HPDE6-E6E7 (cell line): ENCODE measurements around the gene ZNF487.
A peak's percentile ranks its signal among the peaks of the same experiment; 100 is the strongest.
"Not testable (repeated sequence)": the region's sequence is repeated elsewhere in the genome, so short reads cannot be mapped to it uniquely, and the experiment has no call there.

Experiments
- DNase-seq: peaks from one replicate; pipeline ENCODE4 v3.0.0; 2011; ENCODE audit warnings: missing footprints; ENCODE audit errors: extremely low spot score

Gene ZNF487

DNA sequence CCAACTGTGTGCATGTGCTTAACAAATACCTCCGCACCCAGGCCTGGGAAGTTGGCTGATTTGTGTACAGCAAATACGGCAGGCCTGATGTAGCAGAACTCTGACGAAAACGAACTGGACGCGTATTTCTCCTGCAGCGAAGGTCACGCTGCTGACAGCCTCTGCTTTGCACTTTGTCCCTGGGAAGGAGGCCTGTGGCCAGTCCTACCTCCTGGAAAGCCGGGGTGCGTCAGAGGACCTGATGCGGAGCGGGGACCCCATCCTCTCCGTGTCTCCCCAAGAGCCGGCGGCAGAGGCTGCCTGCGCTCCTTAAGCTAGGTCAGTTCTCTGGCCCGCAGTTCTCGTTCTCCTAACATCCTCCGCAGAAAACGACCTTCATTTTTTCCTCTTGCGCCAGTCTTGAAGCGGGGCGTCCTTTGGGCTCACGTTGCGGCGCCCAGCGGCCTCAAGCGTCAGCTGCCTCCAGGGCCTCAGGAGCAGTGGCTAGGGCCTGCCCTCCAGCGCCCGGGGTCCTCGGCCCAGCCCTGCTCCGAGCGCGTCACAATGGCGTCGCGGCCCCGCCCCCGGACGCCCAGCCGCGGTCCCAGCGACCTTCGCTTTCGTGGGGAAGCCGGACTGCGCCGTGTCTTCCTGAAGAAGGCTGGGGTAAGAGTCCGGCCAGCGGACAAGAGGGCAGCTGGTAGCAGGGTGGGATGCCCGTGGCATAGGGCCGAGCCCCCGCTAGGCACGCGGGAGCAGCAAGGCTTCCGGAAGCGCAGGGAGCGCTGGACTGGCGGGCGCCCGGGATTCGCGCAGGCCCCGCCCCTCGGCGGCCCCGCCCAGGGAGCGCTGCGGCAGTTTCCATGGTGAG is at the start of gene ZNF487:
Gene ZNF487, plus strand, starts transcription at position 821 of the 850 bp plus-strand sequence. CDS start 38,703 bp downstream, outside the sequence.
- peak; percentile 85 for DNase-seq

- no peak for DNase-seq
These were observed 49.3 kb upstream of the ZNF487 start for GRCh38 chr10:43387678-43388032.

- DNase-seq = no peak
These were observed 47.0 kb upstream of the ZNF487 start for GRCh38 chr10:43389867-43390266.

DNA sequence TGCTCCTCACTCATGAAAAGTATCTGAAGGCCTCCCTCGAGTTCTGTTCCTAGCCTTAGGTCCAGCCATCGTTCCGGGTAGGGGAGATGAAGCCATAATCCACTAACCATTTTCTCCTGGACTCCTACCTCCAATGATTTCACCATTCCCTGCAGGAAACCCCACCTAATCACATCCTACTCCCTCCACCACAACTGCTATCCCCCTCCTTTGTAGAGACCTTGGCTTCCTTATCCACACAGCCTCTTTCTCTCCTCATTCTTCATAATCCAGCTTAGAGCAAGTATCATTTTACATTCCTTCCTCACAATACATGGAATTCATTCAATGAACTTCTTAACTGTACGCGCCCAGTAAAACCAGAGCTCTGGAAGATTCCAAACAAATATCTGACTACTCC is 46.6 kb upstream of the ZNF487 start:
- DNase-seq = no peak

DNA sequence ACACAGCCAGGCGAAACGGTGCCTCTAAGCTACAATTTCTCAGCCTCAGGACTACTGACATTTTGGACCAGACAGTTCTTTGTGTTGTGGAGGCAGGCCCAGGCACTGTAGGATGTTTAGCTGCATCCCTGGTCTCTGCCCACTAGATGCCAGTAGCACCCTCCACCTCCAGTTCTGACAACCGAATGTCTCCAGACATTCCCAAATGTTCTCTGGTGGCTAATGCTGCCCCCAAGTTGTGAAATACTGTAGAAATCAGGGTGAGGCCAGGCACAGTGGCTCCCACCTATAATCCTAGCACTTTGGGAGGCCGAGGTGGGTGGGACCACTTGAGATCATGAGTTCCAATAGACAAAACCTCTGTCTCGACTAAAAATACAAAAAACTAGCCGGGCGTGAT is 46.2 kb upstream of the ZNF487 start:
- no peak for DNase-seq

GRCh38 chr10:43391496-43391895 is 45.4 kb upstream of the ZNF487 start:
- no peak for DNase-seq

- DNase-seq = no peak
These were observed 44.2 kb upstream of the ZNF487 start for GRCh38 chr10:43392748-43393147.

DNA sequence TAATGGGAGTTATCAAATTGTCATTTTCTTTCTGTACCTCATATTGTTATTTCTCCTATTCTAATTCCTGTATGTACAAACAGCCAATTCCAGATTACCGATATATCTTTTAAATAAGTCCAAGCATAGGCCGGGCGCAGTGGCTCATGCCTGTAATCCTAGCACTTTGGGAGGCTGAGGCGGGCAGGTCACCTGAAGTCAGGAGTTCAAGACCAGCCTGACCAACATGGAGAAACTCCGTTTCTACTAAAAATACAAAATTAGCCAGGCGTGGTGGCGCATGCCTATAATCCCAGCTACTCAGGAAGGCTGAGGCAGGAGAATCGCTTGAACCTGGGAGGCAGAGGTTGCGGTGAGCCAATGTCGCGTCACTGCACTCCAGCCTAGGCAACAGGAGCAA is 43.7 kb upstream of the ZNF487 start:
- not testable (repeated sequence) for DNase-seq

GRCh38 chr10:43393606-43394360 is 43.1 kb upstream of the ZNF487 start:
- DNase-seq = no peak

DNA sequence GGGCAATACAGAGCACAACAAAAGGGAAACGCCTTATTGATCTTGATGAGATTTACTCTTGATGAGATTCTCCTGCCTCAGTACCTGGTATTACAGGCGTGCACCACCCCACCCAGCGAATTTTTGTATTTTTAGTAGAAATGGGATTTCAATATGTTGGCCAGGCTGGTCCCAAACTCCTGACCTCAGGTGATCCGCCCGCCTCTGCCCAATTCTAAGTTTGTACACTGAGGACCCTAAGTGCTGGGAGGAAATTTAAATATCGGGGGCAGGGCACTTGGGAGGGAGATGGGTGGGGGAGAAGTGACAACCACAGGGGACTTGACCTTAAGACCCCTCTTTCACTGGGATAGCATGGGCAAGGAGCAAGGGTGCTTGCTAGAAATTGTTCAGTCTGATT is 42.0 kb upstream of the ZNF487 start:
- no peak for DNase-seq

GRCh38 chr10:43395571-43396060 is 41.3 kb upstream of the ZNF487 start:
- DNase-seq = no peak

GRCh38 chr10:43396061-43396927 is 40.6 kb upstream of the ZNF487 start:
- no peak for DNase-seq

DNA sequence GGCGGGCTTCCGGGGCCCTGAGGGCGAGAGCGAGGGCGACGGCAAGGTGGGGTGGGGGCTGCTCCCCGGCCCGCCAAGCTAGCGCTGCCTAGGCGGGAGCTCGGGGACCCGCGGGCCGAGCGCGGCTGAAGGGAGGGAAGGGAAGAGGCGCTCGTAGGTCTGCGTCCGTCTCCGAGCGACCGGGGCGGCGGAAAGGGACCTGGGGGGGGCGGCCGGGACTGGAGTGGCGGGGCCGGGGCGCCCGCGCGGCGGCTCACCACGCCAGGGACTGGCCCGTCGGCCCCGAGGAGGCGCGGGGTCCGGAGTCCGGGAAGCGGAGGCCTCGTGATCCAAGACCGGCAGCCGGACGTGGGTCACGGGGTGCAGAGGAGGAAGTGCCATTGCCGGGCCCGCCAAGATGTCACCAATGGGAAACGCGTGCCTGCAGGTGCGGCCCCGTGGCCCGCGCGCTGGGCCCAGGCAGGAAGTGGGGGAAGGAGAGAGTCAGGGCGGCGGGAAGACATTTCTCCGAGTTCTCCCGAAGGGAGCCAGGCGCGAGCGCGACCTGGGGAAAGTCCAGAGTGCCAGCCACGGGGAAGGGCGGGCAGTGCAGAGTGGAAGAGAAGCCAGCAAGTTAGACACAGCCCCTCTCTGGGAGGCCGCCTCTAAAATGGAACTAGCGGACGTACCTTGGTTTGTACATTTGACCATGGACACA is 39.8 kb upstream of the ZNF487 start:
- peak; percentile 77 for DNase-seq

- DNase-seq = no peak
These were observed 38.0 kb upstream of the ZNF487 start for GRCh38 chr10:43398939-43399319.

DNA sequence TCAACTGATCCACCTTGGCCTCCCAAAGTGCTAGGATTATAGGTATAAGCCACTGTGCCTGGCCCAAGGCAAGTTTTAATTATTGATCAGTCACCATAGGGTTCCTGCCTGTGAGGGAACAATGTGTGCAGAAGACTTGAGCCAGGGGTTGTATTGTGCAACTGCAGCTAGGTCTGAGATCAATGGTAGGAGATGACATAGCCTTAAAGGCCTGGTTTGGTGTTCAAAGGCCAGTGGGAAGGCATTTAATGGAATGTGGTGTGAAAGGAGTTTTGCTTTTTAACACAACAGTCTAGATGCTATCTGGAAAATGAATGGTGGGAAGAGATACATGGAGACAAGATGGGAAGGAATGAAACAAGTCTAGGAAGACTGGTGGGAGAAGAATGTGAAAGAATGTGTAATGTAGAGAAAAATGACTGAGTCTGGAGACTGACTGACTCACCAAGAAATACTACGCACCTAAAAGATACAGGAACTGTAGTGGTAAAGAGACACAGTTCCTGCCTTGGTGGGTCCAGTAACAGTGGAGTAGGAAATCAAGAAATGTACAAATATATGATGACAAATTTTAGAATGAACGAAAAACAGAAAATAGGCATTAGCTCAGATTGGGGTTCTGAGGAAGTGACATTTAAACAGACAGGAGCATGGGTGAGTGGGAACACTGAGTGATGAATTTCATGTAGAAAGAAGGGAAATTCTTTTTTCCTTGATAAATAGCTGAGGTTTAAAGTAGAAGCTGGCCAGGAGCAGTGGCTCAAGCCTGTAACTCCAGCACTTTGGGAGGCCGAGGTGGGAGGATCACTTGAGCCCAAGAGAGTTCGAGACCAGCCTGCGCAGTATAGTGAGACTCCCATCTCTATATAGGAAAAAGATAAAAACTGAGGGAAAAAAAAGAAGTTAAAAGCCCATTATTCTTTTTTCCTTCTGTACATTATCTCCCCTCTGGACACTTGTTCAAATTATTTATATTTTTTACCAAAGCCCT is 37.3 kb upstream of the ZNF487 start:
- no peak for DNase-seq

DNA sequence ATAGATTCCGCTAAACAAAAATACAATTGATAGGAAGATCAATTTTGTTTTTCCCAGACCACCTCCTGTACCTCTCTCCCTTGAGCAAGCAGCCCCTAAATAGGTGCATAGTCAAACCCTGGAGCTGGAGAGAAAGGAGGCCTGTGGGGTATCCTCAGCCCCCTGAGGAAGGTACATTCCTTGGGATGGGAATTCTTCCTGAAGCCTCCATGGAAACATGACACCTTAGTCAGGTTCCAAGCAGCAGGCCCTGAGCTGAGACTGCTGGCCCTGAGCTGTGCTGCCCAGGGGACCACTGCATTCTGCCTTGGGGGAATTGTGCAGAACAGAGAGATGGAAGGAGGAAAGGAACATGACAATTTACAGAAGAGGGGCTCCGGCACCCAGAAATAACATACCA is 35.3 kb upstream of the ZNF487 start:
- DNase-seq = no peak

DNA sequence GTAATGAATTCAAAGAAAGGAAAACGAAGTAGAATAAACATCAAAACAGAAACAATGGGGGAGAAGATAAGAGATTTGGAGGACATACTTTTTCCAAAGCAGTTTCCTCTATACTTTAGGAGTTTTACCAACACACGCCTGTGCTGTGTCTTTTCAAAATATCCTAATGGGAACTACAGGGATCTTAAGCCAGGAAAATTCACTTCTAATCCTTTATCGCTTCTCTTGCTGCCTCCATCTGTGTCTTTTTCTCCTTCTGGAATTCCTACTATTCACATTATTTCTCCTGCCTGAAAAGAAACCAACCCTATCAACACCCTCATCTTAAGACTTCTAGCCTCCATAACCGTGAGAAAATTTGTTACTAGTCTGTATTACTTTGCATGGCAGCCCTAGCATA is 34.7 kb upstream of the ZNF487 start:
- no peak for DNase-seq

DNA sequence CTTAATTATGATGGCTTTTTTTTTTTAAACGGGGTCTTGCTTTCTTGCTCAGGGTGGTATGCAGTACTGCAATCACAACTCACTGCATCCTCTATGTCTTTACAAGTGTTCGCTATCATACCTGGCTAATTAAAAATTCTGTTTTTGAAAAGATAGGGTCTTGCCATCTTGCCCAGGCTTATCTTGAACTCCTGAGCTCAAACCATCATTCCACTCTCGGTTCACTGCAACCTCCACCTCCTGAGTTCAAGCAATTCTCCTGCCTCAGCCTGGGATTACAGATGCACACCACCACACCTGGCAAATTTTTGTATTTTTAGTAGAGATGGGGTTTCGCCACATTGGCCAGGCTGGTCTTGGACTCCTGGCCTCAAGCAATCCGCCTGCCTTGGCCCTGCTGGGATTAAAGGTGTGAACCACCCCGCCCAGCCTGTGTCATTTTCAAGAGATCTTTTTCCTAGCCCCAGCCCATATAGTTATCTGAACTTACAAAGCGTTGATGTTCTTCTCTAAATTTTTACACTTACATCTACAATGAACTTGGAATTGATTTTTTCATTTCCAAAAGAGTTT is 33.9 kb upstream of the ZNF487 start:
- no peak for DNase-seq

GRCh38 chr10:43403911-43404703 is 32.8 kb upstream of the ZNF487 start:
- DNase-seq = no peak
